IPS DF 6.9 (cell line): ENCODE results near the gene PLXNA4.

ENCODE experiments used
- DNase-seq: peaks from one replicate; pipeline ENCODE4 v3.0.0-alpha.2; 2013; ENCODE audit warnings: low read depth, low spot score
- H3K27ac ChIP-seq: one replicate; pipeline ENCODE4 v1.5.1; 2013; ENCODE audit warnings: low read length, control low read depth
- H3K27me3 ChIP-seq: 2 replicates; pipeline ENCODE4 v1.6.1; 2013; ENCODE audit warnings: mild to moderate bottlenecking, low read length; ENCODE audit not compliant: control insufficient read depth, insufficient read depth
- H3K36me3 ChIP-seq: 2 replicates; pipeline ENCODE4 v1.6.1; 2013; ENCODE audit warnings: low read length; ENCODE audit not compliant: control insufficient read depth, insufficient read depth
- H3K4me1 ChIP-seq: 2 replicates; pipeline ENCODE4 v1.6.1; 2013; ENCODE audit warnings: low read length; ENCODE audit not compliant: control insufficient read depth, insufficient read depth
- H3K4me3 ChIP-seq: 2 replicates; pipeline ENCODE4 v1.5.1; 2013; ENCODE audit warnings: mild to moderate bottlenecking, low read length
- H3K9me3 ChIP-seq: 2 replicates; pipeline ENCODE4 v1.6.1; 2013; ENCODE audit warnings: low read length, inconsistent platforms; ENCODE audit not compliant: control insufficient read depth, insufficient read depth
- WGBS: extraction: QIAGEN DNeasy Blood & Tissue Kit; methylation state at CpG from one replicate; pipeline ENCODE4 v1.1.7; 2013; ENCODE audit warnings: mixed read lengths, missing lambda C conversion rate; ENCODE audit not compliant: insufficient read length, insufficient coverage; 5-methylcytosine and 5-hydroxymethylcytosine counted together

PLXNA4 gene

DNA sequence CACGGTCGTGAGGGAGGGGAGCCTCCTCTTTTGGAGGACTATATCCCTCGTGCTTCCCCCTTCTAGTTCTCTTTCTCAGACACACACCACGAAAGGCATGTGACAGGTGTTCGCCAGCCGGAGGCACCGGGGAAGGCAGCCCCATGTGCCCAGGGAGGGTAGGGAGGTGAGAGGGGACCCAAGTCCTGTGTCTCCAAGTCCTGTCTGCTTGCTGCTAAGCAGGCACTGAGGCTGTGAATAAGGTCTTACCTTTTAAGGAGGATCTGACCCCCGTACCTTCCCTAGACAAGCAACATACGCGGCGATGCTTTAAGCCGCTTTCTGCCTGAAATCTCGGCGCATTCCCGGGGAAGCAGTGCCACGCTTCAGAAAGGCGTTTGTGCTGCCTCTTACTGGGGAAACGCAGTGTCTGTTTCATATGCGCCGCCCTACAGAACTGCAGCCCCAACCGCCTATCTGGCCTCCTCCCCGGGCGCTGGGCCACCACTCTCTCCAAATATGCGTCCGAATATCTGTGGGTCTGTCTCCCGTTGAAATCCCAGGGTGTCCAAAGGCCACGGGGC, 770 bp downstream of the PLXNA4 start:
- H3K4me3 ChIP-seq: no peak overlapping the region; the same call in 1 of the 2 replicates
- no peaks in the 10 kb centered on the region; the same call in 1 of the 2 replicates for H3K36me3 ChIP-seq
- peaks cover 56% of the 10 kb centered on the region for H3K27me3 ChIP-seq
- H3K27ac ChIP-seq: no peak overlapping the region
- no CpG with 5 or more reads among the region's 27 CpGs for WGBS
- DNase-seq: no peak
- H3K4me1 ChIP-seq: peaks cover 7% of the 10 kb centered on the region
- H3K9me3 ChIP-seq: no peaks in the 10 kb centered on the region

DNA sequence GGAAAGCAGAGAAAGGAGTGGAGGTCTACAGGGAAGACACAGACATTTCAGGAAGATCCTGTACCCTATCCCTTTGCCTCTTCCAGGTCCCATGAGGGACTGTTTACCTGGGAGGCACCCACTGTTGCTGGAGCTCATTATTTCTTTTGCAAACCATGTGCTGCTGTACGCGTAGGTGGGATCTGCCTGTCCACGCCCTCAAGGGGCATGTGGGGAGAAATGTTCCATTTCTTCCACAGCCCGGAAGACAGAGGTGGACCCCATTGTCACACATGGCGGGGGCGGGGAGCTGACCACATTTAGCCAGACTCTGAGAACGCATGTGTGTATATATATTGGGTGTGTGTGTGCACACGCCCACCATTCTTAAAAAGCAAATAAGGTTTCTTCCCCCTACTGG, 2.0 kb downstream of the PLXNA4 start:
- Histone ChIP-seq H3K27ac (no peak overlapping the region), H3K4me1 (peaks cover 7% of the 10 kb centered on the region), H3K36me3 (no peaks in the 10 kb centered on the region; the same call in 1 of the 2 replicates), H3K27me3 (peaks cover 56% of the 10 kb centered on the region), H3K9me3 (no peaks in the 10 kb centered on the region), H3K4me3 (no peak overlapping the region)
- WGBS: no CpG with 5 or more reads among the region's 8 CpGs
- DNase-seq: no peak

DNA sequence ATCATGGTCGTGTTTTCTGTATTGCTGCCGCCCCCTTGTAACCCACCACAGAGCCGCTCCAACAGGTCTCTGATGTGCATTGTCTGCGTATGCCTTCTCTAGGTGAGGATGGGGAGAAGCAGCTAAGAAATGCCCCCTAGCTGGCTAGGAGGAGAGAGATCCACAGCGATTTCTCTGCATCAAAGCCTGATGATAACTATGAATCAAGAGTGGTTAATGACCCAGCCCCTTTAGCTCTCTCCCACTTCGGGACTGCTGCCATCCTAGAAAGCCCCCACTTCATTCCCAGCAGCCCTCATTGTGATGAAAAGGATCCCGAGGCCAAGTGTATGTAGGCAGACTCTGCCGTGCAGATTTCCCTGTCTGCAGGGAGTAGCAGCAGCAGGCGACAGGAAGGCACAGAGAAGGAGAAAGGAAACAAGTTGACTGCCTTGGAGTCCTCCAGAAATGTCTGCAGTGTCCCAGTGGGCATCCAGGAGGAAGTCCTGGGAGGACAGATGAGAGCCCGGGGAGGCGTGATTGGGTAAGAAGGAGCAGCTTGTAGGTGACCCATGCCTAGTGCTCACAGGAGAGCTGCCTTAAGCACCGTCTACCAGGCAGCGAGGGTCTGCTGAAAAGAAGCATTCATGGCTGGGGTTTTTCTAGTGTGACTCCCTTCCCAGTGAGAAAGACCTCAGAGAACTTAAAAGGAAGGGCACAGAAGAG, 2.9 kb downstream of the PLXNA4 start:
- Histone ChIP-seq H3K4me1 (peaks cover 7% of the 10 kb centered on the region), H3K4me3 (no peak overlapping the region), H3K9me3 (no peaks in the 10 kb centered on the region), H3K27me3 (peaks cover 51% of the 10 kb centered on the region), H3K36me3 (no peaks in the 10 kb centered on the region; the same call in 1 of the 2 replicates), H3K27ac (no peak overlapping the region)
- DNase-seq: no peak
- no CpG with 5 or more reads among the region's 13 CpGs for WGBS

DNA sequence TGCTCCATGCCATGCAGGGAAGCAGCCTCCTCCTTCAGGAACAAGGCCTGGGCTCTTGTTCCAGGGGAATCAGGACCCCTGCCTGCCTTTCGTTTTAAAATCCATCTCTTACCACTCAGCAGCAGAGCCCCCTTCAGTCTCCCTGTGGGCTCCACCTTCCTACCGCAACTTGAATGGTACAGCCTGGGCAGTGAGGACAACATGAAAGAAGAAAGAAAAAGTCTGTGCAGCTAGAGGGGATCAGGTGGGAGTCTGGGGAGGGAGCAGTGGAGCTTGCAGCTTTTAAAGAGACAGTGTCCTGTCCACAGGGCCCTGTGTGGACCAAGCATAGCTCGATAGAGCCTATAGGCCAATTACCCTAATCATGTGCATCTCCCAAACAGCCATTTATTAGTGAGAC, 3.7 kb downstream of the PLXNA4 start:
- DNase-seq: no peak
- Histone ChIP-seq H3K27ac (no peak overlapping the region), H3K4me1 (peaks cover 7% of the 10 kb centered on the region), H3K36me3 (no peaks in the 10 kb centered on the region; the same call in 1 of the 2 replicates), H3K4me3 (no peak overlapping the region), H3K27me3 (peaks cover 42% of the 10 kb centered on the region), H3K9me3 (no peaks in the 10 kb centered on the region)
- no CpG with 5 or more reads among the region's 3 CpGs for WGBS

DNA sequence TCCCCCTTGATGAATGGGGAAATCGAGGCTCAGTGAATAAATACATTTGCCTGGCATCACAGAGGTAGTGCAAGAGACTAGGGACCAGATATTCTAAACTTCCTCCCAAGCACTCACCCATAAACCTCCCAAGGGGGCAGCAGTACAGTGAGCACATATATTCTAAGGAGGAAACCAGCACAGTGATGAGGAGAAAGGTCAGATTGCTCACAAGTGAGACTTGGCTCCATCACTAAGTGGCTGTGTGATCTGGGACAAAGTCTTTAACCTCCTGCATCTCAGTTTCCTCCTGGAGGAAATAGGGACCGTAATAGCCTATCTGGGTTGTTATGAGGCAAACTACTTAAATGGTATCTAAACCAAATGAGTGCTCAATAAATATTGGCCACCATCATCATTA, 4.3 kb downstream of the PLXNA4 start:
- Histone ChIP-seq H3K27ac (no peak overlapping the region), H3K4me1 (peaks cover 7% of the 10 kb centered on the region), H3K4me3 (no peak overlapping the region), H3K9me3 (no peaks in the 10 kb centered on the region), H3K36me3 (no peaks in the 10 kb centered on the region; the same call in 1 of the 2 replicates), H3K27me3 (peaks cover 42% of the 10 kb centered on the region)
- no peak for DNase-seq
- WGBS: no CpG with 5 or more reads among the region's 2 CpGs

DNA sequence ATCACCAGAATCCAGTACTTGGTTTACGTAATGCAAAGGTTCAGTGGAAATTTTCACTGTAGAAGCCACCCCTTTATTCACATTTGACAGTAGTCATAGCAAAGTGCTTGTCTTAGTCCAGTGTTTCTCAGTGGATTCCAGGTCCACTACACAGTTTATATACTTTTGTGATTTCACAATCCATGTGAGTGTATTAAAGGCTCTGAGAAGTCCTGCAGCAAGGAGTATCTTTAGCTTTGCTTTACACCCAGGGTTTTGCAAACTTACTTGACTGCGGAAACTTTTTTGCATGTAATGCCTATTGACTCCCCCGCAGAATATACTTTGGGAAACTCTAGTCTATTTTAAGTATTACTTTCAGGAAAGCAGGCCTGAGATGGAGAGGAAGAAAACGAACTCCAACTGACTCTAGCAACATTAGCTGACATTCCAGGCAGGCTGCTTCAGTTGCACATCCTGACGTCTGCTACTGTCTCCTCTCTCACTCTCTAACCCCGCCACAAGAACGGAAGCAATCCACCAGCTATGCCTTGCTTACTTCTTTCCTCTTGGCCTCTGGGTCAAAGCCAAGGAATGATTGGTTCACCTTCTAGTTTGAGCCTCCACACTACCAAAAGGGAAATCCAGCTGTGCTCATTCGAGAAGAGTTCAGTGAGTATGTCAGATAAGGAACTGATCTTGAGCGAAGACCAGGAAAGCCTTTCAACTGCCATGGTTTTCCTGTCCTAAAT, 6.2 kb downstream of the PLXNA4 start:
- DNase-seq: no peak
- no CpG with 5 or more reads among the region's 9 CpGs for WGBS
- H3K36me3 ChIP-seq: no peaks in the 10 kb centered on the region
- no peak overlapping the region for H3K4me3 ChIP-seq
- H3K9me3 ChIP-seq: no peaks in the 10 kb centered on the region
- peaks cover 7% of the 10 kb centered on the region for H3K4me1 ChIP-seq
- H3K27me3 ChIP-seq: peaks cover 26% of the 10 kb centered on the region
- no peak overlapping the region for H3K27ac ChIP-seq

DNA sequence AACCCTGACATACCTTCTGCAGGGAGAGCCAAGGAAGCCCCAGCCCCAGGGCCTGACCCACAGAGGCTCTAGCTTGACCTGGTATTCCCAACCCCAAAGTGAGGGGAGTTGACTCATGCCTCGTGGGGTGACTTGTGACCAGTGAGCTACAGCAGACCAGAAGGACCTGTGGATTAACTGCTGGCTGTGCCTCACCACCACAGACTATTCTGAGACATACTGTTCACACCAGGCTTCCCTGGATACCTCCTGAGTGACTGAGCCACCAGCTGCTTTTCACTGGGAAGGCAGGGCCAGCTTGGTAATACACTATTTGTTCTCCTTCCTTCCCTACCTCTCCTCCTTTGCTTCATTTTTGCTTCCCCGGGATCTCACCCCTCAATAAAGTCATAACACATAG, 7.3 kb downstream of the PLXNA4 start:
- H3K27ac ChIP-seq: no peak overlapping the region
- H3K4me1 ChIP-seq: peaks cover 4% of the 10 kb centered on the region; the same call in 1 of the 2 replicates
- no peaks in the 10 kb centered on the region for H3K36me3 ChIP-seq
- H3K27me3 ChIP-seq: peaks cover 17% of the 10 kb centered on the region; the same call in 1 of the 2 replicates
- no peak for DNase-seq
- no CpG with 5 or more reads among the region's 2 CpGs for WGBS
- H3K4me3 ChIP-seq: no peak overlapping the region
- H3K9me3 ChIP-seq: no peaks in the 10 kb centered on the region

DNA sequence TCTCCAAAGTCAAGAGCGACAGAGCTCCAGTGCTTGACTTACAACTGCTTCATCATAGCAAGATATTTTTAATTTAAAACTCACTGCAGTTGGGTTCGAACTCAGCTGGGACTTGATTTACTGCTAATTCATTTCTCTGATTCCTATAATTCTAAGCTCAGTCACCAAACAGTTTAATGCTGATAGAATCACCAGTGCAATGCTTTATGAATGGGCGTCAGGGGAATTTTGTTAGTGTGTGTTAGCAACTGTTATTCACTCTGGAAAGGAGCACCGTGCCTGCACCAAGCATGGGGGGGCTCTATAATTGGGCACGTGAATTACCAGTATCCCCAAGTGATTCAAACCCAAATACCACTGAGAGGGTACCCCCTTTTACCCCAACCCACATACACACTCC, 10.4 kb downstream of the PLXNA4 start:
- H3K4me3 ChIP-seq: no peak overlapping the region
- H3K27me3 ChIP-seq: peaks cover 4% of the 10 kb centered on the region; the same call in 1 of the 2 replicates
- no CpG with 5 or more reads among the region's 5 CpGs for WGBS
- no peaks in the 10 kb centered on the region for H3K9me3 ChIP-seq
- no peak for DNase-seq
- no peaks in the 10 kb centered on the region for H3K4me1 ChIP-seq
- H3K27ac ChIP-seq: no peak overlapping the region
- H3K36me3 ChIP-seq: no peaks in the 10 kb centered on the region

DNA sequence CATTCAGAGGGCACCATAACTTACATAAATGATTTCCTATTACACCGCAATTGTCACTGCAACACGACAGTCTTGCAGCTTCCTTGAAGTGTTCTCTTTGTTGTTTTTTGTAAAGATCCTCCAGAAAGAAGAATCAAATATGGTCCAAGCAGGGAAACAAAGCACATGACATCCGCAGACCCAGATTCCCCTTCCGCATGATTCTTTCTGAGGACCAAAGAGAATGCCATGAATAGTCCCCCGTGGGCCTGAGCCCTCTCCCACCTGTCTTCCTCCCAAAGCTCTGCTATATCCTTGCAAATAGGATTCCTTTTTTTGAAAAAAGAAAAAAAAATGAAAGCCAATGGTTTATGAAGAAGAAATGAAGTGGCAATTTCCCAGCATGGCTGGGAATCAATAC, 10.8 kb downstream of the PLXNA4 start:
- H3K27me3 ChIP-seq: peaks cover 4% of the 10 kb centered on the region; the same call in 1 of the 2 replicates
- H3K9me3 ChIP-seq: no peaks in the 10 kb centered on the region
- no peaks in the 10 kb centered on the region for H3K36me3 ChIP-seq
- no peak overlapping the region for H3K27ac ChIP-seq
- no CpG with 5 or more reads among the region's 5 CpGs for WGBS
- no peak overlapping the region for H3K4me3 ChIP-seq
- no peaks in the 10 kb centered on the region for H3K4me1 ChIP-seq
- DNase-seq: no peak

DNA sequence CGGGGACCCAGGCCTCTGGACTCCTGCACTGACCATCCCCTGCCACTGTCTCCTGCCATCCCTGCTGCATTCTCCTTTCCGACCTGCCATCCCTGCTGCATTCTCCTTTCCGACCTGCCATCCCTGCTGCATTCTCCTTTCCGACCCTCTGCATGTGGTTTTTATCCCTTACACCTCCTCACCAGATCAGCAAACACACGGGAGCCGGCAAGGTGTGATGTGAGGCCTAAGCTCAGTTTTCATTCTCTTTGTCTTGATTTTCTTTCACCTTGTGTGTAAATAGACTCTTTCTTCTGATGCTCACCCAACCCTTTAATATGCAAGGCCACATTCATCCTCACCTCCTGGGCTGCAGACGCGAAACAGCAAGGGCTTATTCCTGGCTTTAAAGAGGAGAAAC, 11.4 kb downstream of the PLXNA4 start:
- Histone ChIP-seq H3K27ac (no peak overlapping the region), H3K4me3 (no peak overlapping the region), H3K4me1 (no peaks in the 10 kb centered on the region), H3K9me3 (no peaks in the 10 kb centered on the region), H3K27me3 (peaks cover 4% of the 10 kb centered on the region; the same call in 1 of the 2 replicates), H3K36me3 (no peaks in the 10 kb centered on the region)
- no peak for DNase-seq
- WGBS: no CpG with 5 or more reads among the region's 8 CpGs
